Ovary (tissue), 3 donors: ENCODE results near the gene CEP85.

ENCODE experiments used
- EP300 ChIP-seq: sonication (generic); formaldehyde crosslinking; IDR thresholded peaks from one replicate; pipeline ENCODE4 v1.6.1; 2017; ENCODE audit warnings: antibody characterized with exemption
- TF ChIP-seq, protein P1 (sequence below), 3 donors: fragments of 450-650 bp in 2 of 3; fragments of 200-600 bp in 1 of 3; IDR thresholded peaks; one replicate each; pipeline versions ENCODE4 v1.5.1 to v1.8.0; 2016 to 2022; ENCODE audit warnings: antibody characterized with exemption in 3 of 3, mild to moderate bottlenecking in 1 of 3
- donor health status: DM: no; HTN: no; CAD: no.

DNA sequence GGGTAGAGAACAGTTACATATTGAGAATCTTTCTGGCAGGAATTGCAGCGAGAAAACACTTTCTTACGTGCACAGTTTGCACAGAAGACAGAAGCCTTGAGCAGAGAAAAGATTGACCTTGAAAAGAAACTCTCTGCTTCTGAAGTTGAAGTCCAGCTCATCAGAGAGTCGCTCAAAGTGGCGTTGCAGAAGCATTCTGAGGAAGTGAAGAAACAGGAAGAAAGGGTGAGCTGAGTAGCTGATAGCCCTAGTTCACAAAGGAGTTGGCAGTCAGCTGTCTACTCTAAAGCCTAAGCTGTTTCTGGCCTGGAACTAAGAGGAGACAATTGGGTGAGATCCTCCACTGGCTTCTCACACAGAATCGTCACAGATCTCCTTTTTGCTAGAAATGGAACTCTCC lies 25.6 kb downstream of the CEP85 start:
- TF ChIP-seq, protein P1, sequence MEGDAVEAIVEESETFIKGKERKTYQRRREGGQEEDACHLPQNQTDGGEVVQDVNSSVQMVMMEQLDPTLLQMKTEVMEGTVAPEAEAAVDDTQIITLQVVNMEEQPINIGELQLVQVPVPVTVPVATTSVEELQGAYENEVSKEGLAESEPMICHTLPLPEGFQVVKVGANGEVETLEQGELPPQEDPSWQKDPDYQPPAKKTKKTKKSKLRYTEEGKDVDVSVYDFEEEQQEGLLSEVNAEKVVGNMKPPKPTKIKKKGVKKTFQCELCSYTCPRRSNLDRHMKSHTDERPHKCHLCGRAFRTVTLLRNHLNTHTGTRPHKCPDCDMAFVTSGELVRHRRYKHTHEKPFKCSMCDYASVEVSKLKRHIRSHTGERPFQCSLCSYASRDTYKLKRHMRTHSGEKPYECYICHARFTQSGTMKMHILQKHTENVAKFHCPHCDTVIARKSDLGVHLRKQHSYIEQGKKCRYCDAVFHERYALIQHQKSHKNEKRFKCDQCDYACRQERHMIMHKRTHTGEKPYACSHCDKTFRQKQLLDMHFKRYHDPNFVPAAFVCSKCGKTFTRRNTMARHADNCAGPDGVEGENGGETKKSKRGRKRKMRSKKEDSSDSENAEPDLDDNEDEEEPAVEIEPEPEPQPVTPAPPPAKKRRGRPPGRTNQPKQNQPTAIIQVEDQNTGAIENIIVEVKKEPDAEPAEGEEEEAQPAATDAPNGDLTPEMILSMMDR (IDR thresholded peaks at IDR 0.05) = no peak
- TF ChIP-seq EP300 = no peak
